Suppressor macrophage treated with lipopolysaccharide for 1 hour (primary cell): Measurements from ENCODE around the gene TMEM114.
"Not testable (repeated sequence)": the region's sequence is repeated elsewhere in the genome, so short reads cannot be mapped to it uniquely, and the experiment has no call there.

ENCODE experiments used
- DNase-seq, 3 donors: peaks; one replicate each; pipeline ENCODE4 v3.0.0-alpha.2; 2020 to 2022

TMEM114 gene

GRCh38 chr16:8572919-8573724 is 17.2 kb downstream of the TMEM114 start:
- DNase-seq, result peak; percentile 50 to 56 (median 50)

GRCh38 chr16:8572063-8572918 is 18.0 kb downstream of the TMEM114 start:
- no peak for DNase-seq

GRCh38 chr16:8571061-8571596 is 19.2 kb downstream of the TMEM114 start:
- peak in 2 of 3 donors; percentile 36 to 45 for DNase-seq

GRCh38 chr16:8570393-8570792 is 19.9 kb downstream of the TMEM114 start:
- not testable (repeated sequence) for DNase-seq

GRCh38 chr16:8569650-8570346 is 20.5 kb downstream of the TMEM114 start:
- DNase-seq, result no peak

- DNase-seq, result peak in 1 of 3 donors; percentile 38
Measured at GRCh38 chr16:8568231-8568617, 22.1 kb downstream of the TMEM114 start.

GRCh38 chr16:8567355-8568230 is 22.7 kb downstream of the TMEM114 start:
- DNase-seq, result peak; percentile 90 to 96 (median 94)

GRCh38 chr16:8565498-8565897 is 24.8 kb downstream of the TMEM114 start:
- DNase-seq, result no peak

- DNase-seq, result no peak
Measured at GRCh38 chr16:8564934-8565345, 25.4 kb downstream of the TMEM114 start.

- not testable (repeated sequence) for DNase-seq
Measured at GRCh38 chr16:8563944-8564540, 26.3 kb downstream of the TMEM114 start.

- DNase-seq, result no peak
Measured at GRCh38 chr16:8561496-8561895, 28.8 kb downstream of the TMEM114 start.

- no peak for DNase-seq
Measured at GRCh38 chr16:8555400-8555799, 34.9 kb downstream of the TMEM114 start.

GRCh38 chr16:8554881-8555280 is 35.4 kb downstream of the TMEM114 start:
- DNase-seq, result no peak

- DNase-seq, result no peak
Measured at GRCh38 chr16:8554022-8554421, 36.3 kb downstream of the TMEM114 start.

GRCh38 chr16:8552487-8553221 is 37.7 kb downstream of the TMEM114 start:
- DNase-seq, result no peak

GRCh38 chr16:8551388-8552332 is 38.7 kb downstream of the TMEM114 start:
- no peak for DNase-seq

GRCh38 chr16:8550728-8551387 is 39.5 kb downstream of the TMEM114 start:
- no peak for DNase-seq

- no peak for DNase-seq
Measured at GRCh38 chr16:8549843-8550412, 40.4 kb downstream of the TMEM114 start.

- no peak for DNase-seq
Measured at GRCh38 chr16:8548166-8548565, 42.1 kb downstream of the TMEM114 start.
